ENCODE data around the gene DYNLL1. TPM values are rescaled to one million over a fixed set of nuclear protein-coding genes. Genes with fewer than 3 reads are reported as not detected.

Gene DYNLL1
- polyA plus RNA-seq, 1 donor (not counting 4 experiments of a cell fraction or from before 2014, with no cell fraction given) = 716 TPM

DNA sequence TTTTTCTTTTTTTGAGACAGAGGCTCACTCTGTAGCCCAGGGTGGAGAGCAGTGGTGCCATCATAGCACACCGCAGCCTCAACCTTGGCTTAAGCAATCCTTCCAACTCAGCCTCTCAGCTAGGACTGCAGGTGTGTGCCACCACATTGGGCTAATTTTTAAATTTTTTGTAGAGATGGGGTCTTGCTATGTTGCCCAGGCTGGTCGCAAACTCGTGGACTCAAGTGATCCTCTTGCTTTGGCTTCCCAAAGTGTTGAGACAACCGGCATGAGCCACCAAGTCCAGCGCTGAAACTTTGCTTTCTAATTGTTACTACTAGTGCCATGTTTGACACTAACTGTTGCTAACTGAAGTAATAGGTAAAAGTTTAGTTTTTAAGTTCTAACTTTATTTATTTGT is 46.3 kb downstream of the DYNLL1 start:
- peaks cover 3% of the 10 kb centered on the region for H3K9me1 ChIP-seq (ENCODE audit: control insufficient read depth, extremely low read depth, insufficient read depth, low read length)
- H2AFZ ChIP-seq (ENCODE audit: control insufficient read depth, low read length) = no peak overlapping the region
- H3K4me2 ChIP-seq (ENCODE audit: control insufficient read depth, extremely low read depth, insufficient read depth, low read depth, low read length) = no peak overlapping the region
- H3K27ac ChIP-seq (ENCODE audit: control insufficient read depth, insufficient read depth, low read length) = no peak overlapping the region
- TF ChIP-seq, protein P1, sequence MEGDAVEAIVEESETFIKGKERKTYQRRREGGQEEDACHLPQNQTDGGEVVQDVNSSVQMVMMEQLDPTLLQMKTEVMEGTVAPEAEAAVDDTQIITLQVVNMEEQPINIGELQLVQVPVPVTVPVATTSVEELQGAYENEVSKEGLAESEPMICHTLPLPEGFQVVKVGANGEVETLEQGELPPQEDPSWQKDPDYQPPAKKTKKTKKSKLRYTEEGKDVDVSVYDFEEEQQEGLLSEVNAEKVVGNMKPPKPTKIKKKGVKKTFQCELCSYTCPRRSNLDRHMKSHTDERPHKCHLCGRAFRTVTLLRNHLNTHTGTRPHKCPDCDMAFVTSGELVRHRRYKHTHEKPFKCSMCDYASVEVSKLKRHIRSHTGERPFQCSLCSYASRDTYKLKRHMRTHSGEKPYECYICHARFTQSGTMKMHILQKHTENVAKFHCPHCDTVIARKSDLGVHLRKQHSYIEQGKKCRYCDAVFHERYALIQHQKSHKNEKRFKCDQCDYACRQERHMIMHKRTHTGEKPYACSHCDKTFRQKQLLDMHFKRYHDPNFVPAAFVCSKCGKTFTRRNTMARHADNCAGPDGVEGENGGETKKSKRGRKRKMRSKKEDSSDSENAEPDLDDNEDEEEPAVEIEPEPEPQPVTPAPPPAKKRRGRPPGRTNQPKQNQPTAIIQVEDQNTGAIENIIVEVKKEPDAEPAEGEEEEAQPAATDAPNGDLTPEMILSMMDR (optimal IDR thresholded peaks at IDR 0.05 in 1 of 3, IDR thresholded peaks at IDR 0.05 in 1 of 3, conservative IDR thresholded peaks at IDR 0.05 in 1 of 3; ENCODE audit: extremely low read depth in 1 of 3, insufficient read depth in 2 of 3, low read length in 3 of 3) = no peak
- TF ChIP-seq EZH2 (IDR thresholded peaks at IDR 0.05; ENCODE audit: low read length) = no peak
- no peaks in the 10 kb centered on the region for H3K27me3 ChIP-seq (ENCODE audit: control insufficient read depth, extremely low read depth, insufficient read depth, low read length)
- no peak for FAIRE-seq
- H3K9me3 ChIP-seq (ENCODE audit: control insufficient read depth, low read depth, low read length) = no peaks in the 10 kb centered on the region
- peaks cover 95% of the 10 kb centered on the region for H3K79me2 ChIP-seq (ENCODE audit: control insufficient read depth, insufficient read depth, low read length)
- no peak for DNase-seq (ENCODE audit: low read depth, low spot score)
- H3K4me1 ChIP-seq (ENCODE audit: control insufficient read depth, extremely low read depth, insufficient read depth, low read length) = peaks cover 23% of the 10 kb centered on the region
- peaks cover 15 to 24% of the 10 kb centered on the region in 2 experiments for H3K36me3 ChIP-seq (ENCODE audit: control insufficient read depth in 2 of 2, extremely low read depth in 1 of 2, insufficient read depth in 2 of 2, low read length in 2 of 2)
- dilution Hi-C loops (cut with MboI; ENCODE audit: extremely low pct_ligation_motif_present, low sequenced_read_pairs) = no loop called here
- no peak overlapping the region for H3K9ac ChIP-seq (ENCODE audit: control insufficient read depth, extremely low read depth, insufficient read depth, low read length)
- H4K20me1 ChIP-seq (ENCODE audit: control insufficient read depth, extremely low read depth, insufficient read depth, low read length) = peaks cover 29% of the 10 kb centered on the region
- no peak overlapping the region for H3K4me3 ChIP-seq (ENCODE audit: control insufficient read depth in 2 of 3, extremely low read depth in 1 of 3, insufficient read depth in 2 of 3, low read depth in 1 of 3, low read length in 3 of 3)

DNA sequence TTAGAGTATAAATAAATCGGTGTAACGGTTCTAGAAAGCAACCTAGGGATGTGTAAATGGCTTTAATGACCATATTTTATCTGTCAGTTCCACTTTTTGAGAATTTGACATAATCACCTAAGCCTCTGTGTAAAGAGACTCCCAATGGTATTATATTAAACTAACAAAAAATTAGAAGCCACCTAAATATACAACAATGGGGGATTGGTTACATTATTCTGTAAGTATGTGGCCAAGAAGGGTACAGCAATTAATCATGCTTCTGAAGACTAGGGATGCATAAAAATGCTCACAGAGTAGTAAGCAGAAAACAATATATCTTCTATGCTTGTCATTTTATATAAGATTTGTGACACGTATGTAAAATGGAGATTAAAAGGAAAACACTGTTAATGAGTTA is 48.8 kb downstream of the DYNLL1 start:
- Histone ChIP-seq H2AFZ (ENCODE audit: control insufficient read depth, low read length) (no peak overlapping the region), H3K36me3 (ENCODE audit: control insufficient read depth in 2 of 2, extremely low read depth in 1 of 2, insufficient read depth in 2 of 2, low read length in 2 of 2) (peaks cover 27 to 29% of the 10 kb centered on the region in 2 experiments), H4K20me1 (ENCODE audit: control insufficient read depth, extremely low read depth, insufficient read depth, low read length) (peaks cover 10% of the 10 kb centered on the region)

More for the DNA sequence above, 48.8 kb downstream of the DYNLL1 start:
- Histone ChIP-seq H3K27me3 (ENCODE audit: control insufficient read depth, extremely low read depth, insufficient read depth, low read length) (no peaks in the 10 kb centered on the region), H3K4me3 (ENCODE audit: control insufficient read depth in 2 of 3, extremely low read depth in 1 of 3, insufficient read depth in 2 of 3, low read depth in 1 of 3, low read length in 3 of 3) (no peak overlapping the region), H3K9ac (ENCODE audit: control insufficient read depth, extremely low read depth, insufficient read depth, low read length) (no peak overlapping the region), H3K4me1 (ENCODE audit: control insufficient read depth, extremely low read depth, insufficient read depth, low read length) (peaks cover under 1% of the 10 kb centered on the region), H3K9me3 (ENCODE audit: control insufficient read depth, low read depth, low read length) (no peaks in the 10 kb centered on the region), H3K9me1 (ENCODE audit: control insufficient read depth, extremely low read depth, insufficient read depth, low read length) (no peaks in the 10 kb centered on the region), H3K27ac (ENCODE audit: control insufficient read depth, insufficient read depth, low read length) (no peak overlapping the region), H3K79me2 (ENCODE audit: control insufficient read depth, insufficient read depth, low read length) (peaks cover 91% of the 10 kb centered on the region), H3K4me2 (ENCODE audit: control insufficient read depth, extremely low read depth, insufficient read depth, low read depth, low read length) (no peak overlapping the region)
- FAIRE-seq (no peak), DNase-seq (ENCODE audit: low read depth, low spot score) (no peak)
- TF ChIP-seq, protein P1 (optimal IDR thresholded peaks at IDR 0.05 in 1 of 3, IDR thresholded peaks at IDR 0.05 in 1 of 3, conservative IDR thresholded peaks at IDR 0.05 in 1 of 3; ENCODE audit: extremely low read depth in 1 of 3, insufficient read depth in 2 of 3, low read length in 3 of 3) = no peak
- no peak for TF ChIP-seq EZH2 (IDR thresholded peaks at IDR 0.05; ENCODE audit: low read length)
- dilution Hi-C loops (cut with MboI; ENCODE audit: extremely low pct_ligation_motif_present, low sequenced_read_pairs) = no loop called here

All from keratinocyte (primary cell).